Stimulated activated naive CD4-positive, alpha-beta T cell treated with Interleukin-2 at 50 U/mL for 16 hours (primary cell): ENCODE data around the gene SATL1.
"Not testable (repeated sequence)": the region's sequence is repeated elsewhere in the genome, so short reads cannot be mapped to it uniquely, and the experiment has no call there.

Experiments
- DNase-seq: peaks from one replicate; lab custom pipeline; 2025; lab: John Stamatoyannopoulos, UW

The SATL1 gene, protein sequence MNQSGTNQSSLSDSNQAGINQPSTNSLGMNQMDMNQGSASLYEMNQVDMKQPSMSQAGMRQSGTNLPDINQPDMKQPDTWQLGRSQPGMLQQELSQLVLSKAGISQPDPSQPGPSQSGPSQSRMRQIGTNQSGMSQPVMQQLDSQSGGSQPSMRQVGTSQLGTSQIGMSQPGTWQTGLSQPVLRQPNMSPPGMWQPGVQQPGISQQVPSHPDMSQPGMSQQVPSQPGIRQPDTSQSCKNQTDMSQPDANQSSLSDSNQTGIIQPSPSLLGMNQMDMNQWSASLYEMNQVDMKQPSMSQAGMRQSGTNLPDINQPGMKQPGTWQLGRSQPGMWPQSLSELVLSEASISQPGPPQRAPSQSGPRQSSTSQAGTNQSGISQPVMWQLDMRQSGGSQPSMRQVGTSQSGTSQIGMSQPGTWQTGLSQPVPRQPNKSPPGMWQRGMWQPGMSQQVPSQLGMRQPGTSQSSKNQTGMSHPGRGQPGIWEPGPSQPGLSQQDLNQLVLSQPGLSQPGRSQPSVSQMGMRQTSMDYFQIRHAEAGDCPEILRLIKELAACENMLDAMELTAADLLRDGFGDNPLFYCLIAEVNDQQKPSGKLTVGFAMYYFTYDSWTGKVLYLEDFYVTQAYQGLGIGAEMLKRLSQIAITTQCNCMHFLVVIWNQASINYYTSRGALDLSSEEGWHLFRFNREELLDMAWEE

DNA sequence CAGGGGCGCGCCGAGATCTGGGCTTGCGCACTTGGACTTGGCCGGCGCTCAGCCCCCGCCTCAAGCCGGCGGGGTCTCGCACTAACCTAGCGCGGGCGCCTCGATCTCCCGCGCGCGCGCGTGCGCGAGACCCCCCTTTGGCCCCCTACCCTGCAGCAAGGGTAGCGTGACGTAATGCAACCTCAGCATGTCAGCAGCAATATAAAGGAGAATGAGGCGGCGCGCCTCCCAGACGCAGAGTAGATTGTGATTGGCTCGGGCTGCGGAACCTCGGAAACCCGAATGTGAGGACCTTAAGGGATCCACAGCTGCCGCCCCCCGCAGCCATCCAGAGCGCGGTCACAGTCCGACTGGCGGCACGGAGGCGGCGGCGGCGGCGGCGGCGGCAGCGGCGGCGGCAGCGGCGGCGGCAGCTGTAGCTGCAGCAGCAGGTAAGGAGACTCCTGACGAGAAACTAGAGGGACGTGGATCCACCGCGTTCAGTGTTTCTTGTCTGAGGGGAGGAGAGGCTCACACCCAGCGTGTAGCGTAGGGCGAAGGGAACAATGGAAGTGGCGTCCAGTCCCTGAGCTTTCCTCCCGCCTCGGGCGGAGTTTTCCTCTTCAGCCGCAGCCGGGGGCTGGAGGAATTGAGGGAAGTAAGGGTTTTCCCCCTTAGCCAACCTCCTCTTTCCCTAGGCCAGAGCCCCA, at the start of gene SATL1, which contains the start of gene ZNF711:
SATL1 (minus strand) TSS at position 19 of the 689 bp plus-strand sequence. CDS start 134,811 bp downstream, outside the sequence.
ZNF711 (plus strand) TSS at position 231 of the 689 bp plus-strand sequence. CDS start 3,582 bp downstream, outside the sequence.
- no peak for DNase-seq

DNA sequence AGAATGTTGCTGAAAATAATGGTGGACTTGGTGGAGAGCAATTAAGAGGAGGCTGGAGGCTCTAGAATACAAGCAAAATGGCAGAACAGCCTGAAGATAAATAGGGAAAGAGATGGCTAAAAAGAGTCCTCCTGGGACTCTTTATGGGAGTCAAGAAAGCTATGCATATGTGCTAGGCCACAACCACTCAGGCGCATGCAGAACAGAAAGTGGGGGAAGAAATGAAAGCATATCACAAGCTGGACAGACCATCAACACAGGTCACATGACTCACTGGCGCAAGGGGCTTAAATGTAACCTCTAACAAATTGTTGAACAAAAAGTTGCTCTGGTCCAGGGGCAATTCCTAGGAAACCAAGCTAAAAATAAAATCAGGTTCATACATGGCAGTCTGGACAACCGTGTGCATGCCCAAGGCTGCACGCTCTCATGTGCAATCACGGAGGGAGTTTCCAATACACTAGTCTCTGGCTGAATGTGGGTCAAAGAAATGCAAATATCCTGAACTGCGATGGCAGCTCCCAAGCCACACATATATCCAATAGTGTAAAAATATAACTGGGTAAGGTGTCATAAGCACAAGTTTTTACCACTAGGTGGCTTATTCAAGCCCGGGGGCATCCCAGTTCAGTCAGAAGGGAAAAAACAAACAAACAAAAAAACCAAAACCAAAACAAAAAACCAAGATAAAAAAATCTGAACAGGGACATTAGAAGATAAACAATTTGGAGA, 45.6 kb upstream of the SATL1 start:
- DNase-seq, result no peak

DNA sequence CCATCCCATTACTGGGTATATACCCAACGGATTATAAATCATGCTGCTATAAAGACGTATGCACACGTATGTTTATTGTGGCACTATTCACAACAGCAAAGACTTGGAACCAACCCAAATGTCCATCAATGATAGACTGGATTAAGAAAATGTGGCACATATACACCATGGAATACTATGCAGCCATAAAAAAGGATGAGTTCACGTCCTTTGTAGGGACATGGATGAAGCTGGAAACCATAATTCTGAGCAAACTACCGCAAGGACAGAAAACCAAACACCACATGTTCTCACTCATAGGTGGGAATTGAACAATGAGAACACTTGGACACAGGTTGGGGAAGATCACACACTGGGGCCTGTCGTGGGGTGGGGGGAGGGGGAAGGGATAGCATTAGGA, 41.7 kb upstream of the SATL1 start:
- not testable (repeated sequence) for DNase-seq

DNA sequence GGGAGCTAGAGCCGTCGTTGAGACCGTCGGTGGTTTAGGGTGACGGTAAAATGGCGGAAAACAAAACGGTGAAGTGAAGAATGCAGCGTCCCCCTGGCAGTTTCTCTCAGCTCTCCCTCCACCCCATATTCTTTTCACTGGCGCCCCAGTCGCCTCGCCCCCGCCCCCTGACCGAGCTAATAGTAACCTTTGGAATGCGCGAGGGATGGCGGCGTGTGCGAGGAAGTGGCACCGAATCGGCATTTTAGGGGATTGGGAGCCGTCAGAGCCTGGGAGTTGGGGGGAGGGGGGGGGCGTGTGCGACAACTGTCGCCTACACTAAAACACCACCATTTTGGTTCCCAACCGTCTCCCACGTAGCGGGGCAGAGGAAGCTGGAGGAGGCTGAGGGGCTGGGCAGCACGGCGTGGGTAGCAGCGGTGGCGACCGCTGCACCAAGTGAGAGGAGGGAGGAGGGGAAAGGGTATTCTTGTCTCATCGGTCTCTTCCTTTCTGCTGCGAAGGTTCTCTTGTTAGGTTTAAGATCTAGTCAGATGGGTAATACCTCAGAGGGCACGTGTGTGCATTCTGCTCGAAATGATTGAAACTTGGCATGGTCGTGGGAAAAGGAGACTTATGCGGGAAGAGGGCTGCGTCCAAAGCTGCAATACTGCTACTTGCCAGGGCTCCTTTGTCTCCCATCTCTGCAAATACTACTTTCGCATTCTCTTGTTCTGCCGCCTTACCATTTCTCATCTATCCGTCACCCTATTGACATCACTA, 1.1 kb upstream of the SATL1 start:
- no peak for DNase-seq

DNA sequence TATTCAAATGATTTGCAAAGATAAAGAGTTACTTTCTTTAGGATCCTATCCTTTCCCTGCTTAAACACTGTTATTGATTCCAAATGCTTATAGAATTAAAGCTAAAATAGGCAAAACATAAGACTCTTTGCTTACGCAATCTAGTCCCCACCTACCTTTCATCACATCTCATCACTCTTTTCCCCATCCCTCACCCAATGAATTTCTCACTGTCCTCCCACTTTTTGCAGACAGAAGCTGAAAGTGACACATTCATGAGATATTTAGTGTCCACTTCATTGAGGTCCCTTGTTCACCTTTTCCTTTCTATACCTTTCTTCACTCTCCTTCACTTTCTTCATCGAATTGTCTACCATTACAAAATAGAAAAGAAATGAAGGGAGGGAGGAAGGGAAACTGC, 424 bp downstream of the SATL1 start:
- no peak for DNase-seq

DNA sequence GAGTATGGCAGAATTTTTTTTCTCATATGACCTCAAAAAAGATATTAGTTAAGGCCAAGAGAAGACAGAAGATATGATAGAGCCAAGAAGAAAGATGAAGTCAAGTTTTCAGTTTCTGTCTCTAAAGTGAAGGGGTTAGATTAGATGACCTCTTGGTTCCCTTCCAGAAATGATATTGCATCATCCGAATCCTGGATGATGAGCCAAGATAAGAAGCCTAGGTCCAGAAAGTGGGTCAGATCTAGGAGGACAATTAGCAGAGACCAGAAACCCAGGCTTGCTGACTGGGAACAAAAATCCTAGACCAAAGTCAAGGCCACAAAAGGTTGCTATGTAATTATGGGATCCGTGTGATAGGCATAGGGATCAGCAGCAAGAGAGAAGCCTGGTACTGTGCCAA, 20.2 kb downstream of the SATL1 start:
- DNase-seq, result no peak

DNA sequence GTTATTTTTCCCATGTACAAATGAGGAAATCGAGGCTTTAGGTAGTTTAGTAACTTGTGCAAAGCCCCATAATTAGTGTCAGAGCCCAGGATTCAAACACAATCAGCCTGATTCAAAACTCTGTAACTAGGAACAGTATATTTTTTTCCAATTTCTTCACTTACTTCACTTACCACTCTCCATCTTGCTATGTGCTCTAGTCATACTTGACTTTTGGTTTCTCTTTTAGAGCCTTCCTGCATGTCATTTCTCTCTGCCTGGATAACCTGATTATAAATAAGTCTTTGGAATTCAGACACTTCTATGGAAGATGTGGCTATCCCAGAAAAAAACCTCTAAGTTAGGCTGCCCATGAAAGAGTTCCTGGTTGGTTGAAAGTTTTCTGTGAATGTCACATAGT, 22.2 kb downstream of the SATL1 start:
- no peak for DNase-seq

DNA sequence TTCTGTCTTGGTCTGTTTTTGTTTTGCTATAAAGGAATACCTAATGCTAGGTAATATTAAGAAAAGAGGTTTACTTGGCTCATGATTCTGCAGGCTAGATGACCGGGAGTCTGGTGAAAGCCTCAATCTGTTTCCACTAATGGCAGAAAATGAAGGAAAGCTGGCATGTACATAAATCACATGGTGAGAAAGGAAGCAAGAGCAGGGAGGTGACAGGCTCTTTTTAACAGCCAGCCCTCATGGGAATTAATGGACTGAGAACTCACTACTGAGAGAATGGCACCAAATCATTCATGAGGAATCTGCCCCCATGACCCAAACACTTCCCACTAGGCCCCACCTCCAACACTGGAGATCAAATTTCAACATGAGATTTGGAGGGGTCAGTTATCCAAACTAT, 27.6 kb downstream of the SATL1 start:
- DNase-seq, result no peak

DNA sequence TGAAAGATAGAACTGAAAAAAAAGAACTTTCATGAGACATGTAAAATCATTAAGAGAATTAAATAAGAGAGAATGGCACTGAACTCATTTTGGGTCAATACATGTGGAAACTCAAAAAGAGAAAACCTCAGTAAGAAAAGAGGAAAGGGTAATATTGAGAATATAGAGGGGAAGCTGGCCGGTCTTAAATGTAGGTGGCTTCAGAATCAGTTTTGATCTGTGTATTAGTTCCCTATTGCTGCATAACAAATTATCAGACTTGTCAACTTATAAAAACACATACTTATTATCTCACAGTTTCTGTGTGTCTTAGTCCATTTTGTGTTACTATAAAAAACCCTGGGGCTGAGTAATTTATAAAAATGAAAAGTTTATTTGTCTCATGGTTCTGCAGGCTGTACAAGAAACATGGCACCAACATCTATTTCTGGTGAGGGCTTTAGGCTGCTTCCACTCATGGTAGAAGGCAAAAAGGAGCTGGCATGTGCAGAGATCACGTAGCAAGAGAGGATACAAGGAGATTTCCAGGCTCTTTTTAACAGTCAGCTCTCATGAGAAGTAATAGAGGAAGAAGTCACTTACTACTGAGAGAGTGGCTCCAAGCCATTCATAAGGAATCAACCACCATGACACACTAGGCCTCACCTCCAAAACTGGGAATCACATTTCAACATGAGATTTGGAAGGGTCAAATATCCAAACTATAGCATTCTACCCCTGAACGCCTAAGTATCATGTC, 29.6 kb downstream of the SATL1 start:
- no peak for DNase-seq

DNA sequence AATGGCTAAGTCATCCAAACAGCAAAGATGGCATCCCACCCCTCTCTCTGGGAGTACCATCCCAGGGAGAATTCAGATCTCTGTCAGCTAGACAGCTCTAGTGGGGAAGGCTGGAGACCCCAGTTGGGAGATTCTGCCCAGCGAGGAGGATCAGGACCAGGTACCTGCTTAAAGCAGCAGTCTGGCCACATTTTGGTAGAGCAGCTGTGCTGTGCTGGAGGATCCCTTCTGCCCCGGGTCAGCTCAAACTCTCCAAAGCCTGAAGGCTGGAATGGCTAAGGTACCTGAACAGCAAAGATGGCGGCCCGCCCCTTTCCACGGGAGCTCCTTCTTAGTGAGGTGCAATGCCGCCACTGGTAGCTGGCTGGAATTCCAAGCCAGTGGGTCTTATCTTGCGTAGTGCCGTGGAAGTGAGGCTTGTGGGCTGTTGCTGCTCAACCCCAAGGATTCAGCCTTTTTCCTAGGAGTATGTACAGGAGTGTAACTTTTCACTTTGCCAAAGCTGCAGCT, 40.1 kb downstream of the SATL1 start:
- DNase-seq, result no peak

DNA sequence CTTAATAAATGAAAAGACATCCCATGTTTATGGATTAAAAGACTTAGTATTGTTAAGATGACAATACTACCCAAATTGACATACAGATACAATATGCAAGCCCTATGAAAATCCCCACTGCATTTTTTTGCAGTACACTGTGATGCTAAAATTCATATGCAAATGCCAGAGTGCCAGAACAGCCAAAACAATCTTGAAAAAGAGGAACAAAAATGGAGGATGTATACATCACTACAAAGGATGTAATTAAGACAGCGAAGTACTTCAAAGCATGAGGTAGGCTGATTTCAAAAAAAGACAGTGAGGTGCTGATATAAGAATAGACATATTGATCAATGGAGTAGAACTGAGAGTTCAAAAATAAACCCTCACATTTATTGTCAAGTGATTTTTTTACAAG, 47.3 kb downstream of the SATL1 start:
- no peak for DNase-seq

DNA sequence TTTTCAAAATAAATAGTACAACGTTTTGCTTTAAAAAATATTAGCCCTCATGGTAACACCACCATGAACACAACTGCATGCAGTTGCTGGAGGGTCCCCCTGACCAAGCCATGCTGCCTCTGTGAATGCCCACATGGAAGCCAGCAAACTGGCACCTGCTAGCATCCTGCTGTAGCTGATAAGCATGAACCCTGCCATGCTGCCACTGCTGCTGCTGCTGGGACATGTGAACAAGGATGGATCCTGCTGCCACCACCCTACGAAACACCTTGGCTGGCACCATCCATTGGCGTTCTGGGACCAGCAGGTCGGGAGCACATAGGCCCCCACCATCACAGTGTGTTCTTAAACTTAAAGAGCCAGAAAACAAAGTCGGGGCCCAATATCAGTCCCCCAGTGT, 83.9 kb downstream of the SATL1 start:
- DNase-seq, result no peak

DNA sequence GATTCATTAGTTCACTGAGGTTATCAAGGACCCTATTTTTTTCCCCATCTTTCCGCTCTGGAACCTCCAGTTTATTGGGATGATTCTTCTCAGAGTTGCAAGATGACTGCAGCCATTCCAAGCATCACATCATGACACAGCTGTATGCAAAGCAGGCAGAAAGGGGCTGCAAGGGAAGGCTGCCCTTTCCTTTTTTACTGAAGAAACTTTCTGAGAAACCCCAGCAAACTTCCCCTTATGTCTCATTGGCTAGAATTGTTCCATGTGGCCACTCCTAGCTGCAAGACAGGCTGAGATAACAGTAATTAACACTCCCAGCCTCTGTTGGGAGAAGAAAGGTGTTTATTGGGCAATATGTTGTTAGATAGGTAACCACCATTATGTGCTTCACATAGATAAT, 102.6 kb downstream of the SATL1 start:
- DNase-seq, result no peak

DNA sequence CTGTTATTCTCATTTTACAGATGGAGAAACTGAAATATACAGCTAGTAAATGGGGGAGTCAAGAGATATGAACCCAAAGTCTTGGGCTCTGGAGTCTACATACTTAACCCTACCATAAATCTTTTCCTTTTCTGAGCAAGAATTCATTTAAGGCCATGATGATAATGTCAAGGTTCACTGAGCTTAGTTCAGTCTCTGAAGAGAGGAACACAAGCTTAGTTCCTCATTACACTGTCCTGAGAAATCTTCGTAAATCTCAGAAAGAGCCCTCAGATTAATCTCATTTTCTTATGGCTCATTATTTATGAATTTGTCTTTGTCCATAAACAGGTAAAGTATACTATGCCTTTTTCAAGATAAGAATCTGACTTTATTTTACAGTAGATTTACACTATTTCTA, 104.2 kb downstream of the SATL1 start:
- DNase-seq, result no peak

DNA sequence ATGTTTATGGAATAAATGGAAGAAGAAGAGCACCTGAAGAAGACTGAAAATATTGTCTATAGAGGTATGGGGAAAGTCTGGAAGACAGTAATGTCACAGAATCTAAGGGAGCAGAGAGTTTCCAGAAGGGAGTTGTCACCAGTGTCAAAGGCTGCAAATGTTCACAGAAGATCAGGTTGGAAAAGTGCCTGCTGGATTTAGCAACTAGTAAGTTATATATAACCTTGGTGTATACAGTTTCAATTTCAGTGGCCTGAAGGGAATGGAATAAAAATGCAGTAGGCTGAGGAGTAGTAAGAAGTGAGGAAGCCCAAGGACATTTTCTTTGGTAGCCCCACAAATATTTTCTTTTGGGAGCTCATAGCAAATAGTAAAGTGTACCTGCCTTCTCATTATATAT, 107.2 kb downstream of the SATL1 start:
- no peak for DNase-seq

DNA sequence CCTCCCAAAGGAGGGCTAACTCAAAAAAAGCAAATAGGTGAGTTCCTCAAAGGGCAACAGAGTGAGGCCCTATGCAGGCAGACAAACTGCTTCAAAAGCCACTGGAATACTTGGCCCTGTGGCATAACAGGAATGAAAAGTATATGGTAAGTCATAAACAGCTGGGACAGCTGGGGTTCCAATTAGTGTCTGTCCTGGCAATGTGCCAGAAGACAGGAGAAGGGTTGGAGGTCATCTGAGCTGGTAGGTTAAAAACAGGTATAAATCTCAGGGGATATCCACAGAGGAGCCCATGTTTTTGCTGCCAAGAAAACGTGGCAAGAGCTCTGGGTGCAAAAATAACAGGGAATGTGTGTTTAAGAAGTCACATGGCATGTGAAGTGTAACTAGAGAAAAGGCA, 128.3 kb downstream of the SATL1 start:
- DNase-seq, result no peak

DNA sequence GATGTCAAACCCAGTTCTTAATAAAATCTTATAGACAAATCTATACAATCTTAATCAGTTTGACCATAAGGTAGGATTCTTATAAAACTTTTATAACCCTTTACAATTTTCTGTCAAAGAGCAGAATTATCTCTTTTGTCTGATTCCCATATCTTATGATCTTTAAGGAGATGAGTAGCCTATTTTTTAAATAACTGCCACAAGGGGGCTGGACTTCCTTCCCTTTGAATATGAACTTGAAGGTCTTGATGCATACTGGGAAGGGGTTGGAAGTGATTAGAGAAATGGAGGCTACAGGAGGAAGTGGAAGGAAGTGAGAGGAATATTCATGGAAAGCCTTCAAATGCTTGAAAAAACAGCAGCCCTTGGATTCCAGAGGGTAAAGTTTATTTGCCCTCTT, 128.8 kb downstream of the SATL1 start:
- no peak for DNase-seq

DNA sequence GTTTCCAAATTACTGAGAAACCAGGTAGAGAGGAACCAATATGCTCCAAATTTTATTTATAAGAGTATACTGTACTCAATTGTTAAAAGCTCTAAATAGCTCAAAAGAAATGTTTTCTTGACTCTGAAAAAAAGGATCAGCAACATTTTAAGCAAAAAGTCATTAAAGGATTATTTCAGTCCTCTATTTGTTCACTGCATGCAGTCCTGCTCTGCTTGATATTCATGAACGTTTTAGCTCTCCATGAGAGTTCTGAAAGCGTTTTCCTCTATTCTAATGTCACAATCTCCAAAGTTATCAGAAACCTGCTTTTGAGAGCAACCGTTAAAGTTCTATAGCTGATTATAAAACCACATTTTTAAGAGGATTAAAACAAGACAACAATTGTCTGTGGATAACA, 129.4 kb downstream of the SATL1 start:
- no peak for DNase-seq

DNA sequence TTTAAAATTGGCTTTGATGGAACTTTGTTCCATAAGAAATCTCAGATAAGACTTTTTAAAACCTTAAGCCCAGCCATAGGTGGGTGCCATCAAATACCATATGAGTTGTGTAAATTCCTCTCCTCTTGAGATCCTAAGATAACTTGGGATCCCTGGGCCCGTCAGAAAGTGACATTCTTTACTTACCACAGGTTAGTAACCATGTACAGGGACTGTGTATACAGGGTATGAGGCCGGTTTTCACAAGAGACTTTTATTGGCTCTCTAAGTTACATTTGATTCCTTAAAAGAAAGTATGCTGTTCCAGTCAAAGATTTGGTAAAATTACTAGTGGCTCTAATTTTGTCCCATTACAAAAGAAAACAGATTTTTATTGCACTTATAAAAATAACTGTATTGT, 129.8 kb downstream of the SATL1 start:
- DNase-seq, result no peak

DNA sequence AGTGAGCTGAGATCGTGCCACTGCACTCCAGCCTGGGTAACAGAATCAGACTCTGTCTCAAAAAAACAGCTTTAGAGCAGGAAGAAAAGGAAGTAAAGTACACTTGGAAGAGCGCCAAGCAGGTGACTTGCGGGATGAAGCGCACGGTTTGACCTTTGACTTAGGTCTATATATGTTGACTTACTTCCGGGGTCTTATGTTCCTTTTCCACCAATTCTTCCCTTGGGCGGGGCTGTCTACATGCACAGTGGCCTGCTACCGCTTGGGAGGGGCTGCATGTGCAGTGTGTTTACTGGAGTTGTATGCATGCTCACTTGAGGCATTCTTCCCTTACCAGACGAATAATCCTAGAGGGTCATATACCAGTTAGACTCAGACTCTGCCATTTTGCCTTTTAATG, 131.3 kb downstream of the SATL1 start:
- no peak for DNase-seq

DNA sequence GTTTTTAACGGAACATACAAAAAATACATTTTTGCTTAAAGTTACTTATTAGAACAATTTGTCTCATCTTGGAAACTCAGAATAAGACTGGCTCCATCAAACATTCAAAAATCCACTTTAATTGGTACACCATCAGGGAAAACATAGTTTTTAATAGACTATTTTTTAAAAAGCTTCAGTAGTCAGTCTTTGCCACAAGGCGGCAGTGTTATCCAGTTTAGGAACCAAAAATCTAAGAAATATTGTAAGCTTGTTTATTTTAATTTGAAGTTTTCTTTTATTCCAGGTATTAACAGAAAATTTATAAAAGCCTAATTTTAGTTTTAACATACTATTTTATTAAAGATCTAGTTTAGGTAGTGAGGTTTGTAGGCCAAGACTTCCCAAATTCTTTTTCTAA, 132.2 kb downstream of the SATL1 start:
- no peak for DNase-seq
